Measurements from ENCODE around the gene TMEM63C.

The TMEM63C gene

DNA sequence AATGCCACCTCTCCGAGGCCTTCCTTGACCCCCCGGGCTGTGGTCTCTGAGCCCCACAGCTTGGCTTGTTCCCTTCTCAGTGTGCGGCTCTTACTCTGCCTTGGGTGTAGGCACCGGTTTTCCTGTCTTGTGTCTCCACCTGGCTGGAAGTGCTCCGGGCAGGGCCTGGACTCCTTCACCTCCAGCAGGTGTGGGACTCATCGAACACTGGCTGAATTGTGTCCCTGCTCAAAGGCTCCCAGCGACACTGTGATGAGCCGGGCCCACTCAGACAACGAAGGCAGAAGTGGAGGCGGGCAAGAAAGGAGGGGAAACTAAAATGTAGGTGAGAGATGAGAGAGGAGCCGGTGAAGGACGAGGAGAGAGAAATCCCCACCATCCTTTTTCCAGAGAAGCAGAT lies 18.0 kb downstream of the TMEM63C start:
- no peak for DNase-seq (ENCODE audit: low read depth)

GRCh38 chr14:77200406-77200985 lies 18.9 kb downstream of the TMEM63C start:
- DNase-seq (ENCODE audit: low read depth), result no peak

DNA sequence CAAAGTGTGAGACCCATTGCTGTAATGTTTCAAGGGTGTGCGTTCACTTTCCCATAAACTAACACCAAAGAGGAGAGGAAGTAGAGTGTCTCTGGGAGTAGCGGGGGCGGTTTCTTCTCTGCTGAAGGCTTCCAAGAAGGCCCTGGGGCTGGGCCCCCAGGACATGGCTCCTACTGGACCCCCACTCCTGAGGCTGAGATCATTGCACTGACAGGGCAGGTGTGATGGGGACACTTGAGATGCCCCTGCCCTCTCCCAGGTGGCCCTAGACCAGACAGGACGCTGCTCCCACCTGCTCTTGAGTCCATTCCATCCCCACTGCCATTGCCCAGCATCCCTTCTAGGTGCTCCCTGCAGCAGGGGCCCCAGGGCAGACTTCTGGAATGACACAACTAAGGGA lies 20.1 kb downstream of the TMEM63C start:
- DNase-seq (ENCODE audit: low read depth), result no peak

DNA sequence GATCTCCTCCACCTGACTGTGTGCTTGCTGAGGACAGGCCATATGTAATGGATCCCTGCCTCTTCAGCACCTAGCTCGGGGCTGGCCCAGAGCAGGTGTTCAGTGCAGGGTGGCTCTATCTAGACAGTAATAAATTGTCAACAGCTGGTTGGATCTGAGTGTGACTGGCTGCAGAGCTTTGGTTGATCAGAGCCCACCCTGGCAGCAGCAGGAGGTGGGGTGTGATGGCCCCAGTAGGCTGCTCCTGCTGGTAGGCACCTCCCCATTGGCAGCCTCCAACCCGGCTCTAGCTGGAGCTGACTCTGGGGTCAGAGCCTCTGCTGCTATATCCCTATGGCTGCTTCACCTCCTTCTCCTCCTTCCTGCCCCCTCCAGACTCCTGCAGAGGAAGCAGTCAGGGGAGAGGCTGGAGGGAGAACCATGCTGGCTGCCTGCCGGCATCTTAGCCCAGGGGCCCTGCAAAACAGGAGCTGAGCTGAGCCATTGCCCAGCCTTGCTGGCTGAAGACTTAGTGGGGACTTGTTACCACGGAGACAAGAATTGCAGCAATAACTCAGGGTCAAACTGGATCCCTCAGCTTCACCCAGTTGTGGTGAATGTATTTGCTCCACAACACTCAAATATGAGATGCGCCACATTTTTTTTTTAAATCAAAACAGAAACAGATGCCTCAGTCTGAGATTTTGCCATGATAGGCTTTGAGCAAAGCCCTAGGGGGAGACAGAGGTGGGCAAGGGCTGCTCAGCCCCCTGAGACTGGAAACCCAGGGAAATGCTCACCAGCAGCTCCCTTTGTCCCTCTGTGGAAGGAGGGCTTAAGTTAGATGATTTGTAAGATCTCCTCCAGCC lies 22.2 kb downstream of the TMEM63C start:
- no peak for DNase-seq (ENCODE audit: low read depth)

DNA sequence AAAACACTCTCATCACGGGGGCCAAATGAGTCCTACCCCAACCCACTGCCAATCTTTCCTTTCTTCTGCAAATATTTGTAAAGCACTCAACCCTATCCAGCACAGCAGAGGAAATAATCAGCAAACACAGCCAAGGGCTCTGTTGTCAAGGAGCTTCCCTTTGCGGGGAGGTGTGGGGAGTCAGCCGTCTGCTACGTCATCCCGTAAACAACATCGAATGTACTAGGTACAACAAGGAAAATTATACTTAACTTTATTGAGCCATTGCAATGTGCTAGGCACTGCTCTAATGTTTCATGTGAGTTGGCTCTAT lies 22.8 kb downstream of the TMEM63C start:
- DNase-seq (ENCODE audit: low read depth), result no peak

GRCh38 chr14:77204907-77205306 lies 23.3 kb downstream of the TMEM63C start:
- no peak for DNase-seq (ENCODE audit: low read depth)

GRCh38 chr14:77205566-77205965 lies 24.0 kb downstream of the TMEM63C start:
- no peak for DNase-seq (ENCODE audit: low read depth)

DNA sequence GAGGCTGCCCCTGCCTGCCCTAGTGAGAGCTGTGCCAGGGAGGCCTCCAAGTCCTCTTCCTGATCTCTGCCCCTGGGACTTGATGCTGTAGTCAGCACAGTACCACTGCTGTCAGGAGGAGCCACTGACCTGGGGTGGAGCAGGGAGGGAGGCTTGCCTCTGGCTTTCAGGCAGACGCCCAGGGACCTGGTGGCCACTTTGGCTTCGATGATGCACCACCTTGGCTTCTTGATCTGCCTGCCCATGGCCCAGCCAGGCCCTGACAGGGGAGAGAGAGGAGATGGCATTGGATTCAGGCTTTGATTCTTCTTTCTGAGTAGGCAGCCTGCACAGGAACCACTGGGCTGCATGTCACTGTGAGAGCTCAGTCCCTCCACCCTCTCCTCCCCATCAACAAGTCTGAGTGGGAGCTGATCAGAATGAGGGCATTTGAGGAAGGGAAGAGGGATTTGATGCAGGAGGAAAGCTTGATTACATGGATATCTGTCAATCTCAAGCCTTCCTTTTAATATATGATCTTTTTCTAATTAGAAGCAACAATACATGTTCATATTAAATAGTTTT lies 24.7 kb downstream of the TMEM63C start:
- DNase-seq (ENCODE audit: low read depth), result no peak

DNA sequence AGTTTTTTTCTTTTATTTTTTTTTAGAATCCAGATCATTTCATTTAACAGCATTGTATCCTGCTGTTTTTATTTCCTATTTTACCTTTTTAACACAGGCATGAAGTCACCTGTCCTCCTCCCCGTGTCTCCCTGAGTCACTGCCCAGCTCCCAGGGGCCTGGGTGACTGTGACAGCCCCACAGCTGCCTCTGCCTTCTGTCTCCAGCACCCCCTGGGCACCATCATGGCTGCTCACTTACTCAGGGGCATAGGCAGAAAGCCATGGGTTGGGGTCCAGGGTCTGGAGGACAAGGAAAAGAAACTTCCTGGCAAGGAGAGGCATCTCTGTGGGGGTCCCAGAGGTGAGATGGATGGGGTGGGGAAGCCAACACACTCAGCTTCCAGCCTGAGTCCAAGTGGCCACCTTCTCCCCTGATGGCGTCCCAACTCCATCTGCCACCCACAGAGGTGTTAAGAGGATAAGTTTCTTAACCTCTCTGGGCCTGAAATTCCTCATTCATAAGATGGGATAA lies 25.3 kb downstream of the TMEM63C start:
- no peak for DNase-seq (ENCODE audit: low read depth)

DNA sequence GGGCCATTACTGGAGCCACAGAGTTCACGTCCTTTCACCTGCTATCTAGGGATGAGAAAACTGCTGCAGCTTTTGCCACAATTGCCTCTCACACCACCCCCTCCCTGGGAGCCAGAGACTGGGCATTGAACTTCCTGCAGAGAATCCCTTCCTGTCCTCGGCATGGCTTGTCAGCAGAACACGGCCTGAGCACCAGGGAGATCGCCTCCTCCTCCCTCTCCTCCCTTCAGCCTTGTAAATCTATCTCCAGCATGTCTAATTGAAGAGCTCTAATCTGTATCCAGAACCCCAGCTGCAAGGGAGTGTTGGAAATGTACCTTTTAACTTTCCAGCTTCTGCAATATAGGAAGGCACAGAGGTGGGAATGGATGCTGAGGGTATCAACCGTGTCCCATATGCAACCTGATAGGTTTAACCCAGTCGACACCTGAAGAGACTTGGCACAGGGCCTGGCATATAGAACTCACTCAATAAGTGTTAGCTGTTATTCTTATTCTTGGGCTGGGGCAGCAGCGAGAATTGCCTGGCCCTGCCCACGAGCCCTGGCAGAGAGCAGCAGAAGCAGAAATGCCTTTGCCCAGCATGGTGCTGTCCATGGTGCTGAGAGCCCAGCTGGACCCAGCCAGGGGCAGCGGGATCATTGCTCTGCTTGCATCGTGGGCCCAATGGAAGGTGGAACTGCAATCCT lies 26.8 kb downstream of the TMEM63C start:
- peak; percentile 33 for DNase-seq (ENCODE audit: low read depth)

GRCh38 chr14:77208979-77209318 lies 27.4 kb downstream of the TMEM63C start:
- no peak for DNase-seq (ENCODE audit: low read depth)

DNA sequence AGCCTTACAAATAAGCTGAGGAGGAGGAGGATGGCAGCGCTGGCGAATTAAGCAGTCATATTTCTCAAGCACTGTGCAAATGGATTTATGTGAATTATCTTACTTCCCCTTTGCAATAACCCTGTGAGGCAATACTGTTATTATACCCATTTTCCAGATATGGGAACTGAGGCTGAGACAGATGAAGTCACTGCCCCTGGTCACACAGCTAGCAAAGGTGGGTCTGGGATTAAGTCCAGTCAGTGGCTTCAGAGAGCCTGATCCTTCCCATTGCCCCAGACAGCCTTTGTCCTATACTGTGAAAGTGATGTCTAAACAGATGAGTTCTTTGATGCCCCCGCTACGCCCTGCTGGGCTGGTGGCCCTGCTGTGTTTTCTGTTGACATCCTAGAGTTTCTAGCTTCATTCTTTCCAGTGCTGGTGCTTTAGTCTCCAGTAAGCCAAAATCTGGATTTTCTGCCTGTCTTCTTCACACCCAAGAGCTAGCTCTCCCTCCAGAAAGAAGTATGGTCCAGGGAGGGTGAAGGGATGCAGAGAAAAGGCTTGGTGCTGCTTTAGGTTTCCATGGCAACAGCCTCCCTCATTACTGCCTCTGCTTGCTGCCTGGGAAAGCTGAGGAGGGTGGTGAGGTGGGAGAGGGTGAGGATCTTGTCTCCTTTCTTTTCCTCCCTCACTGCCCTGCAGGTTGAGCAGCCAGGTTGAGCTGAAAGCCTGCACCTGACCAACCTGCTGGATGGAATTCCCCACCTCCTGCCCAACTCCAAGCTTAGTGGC lies 30.7 kb downstream of the TMEM63C start:
- no peak for DNase-seq (ENCODE audit: low read depth)

DNA sequence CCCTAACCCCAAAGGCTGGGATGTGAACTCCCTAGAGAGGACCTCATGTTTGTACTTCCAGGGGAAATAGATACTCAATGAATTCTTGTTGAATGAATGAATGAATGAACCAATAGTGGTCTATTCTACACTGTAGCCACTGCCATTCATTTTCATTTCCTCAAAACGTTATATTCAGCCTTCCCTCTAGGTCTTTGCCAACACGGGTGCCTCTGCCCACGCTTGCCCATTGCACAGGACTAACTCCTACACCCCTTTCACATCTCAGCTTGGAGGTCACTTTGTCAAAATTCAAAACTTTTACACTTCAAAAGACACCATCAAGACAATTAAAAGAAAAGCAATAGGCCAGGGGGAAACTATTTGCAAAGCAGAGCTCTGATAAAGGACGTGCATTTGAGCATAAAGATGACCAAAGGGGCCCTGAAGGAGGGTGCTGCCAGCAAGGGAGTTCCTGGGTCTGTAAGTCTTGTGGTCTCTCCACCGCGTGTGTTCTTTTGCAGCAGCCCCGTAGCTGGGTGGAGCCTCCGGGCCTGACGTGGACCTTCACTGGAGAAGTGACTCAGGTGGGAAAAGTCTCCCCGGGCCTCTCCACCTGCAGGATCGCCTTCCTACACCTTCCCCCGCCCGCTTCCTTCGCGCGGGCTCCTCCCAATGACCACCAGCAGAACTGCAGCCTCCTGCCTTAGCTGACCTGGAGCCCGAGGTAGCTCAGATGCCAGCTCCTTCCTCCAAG lies 31.5 kb downstream of the TMEM63C start:
- no peak for DNase-seq (ENCODE audit: low read depth)

- DNase-seq (ENCODE audit: low read depth), result no peak
Observed at GRCh38 chr14:77213679-77214016, 32.0 kb downstream of the TMEM63C start.

DNA sequence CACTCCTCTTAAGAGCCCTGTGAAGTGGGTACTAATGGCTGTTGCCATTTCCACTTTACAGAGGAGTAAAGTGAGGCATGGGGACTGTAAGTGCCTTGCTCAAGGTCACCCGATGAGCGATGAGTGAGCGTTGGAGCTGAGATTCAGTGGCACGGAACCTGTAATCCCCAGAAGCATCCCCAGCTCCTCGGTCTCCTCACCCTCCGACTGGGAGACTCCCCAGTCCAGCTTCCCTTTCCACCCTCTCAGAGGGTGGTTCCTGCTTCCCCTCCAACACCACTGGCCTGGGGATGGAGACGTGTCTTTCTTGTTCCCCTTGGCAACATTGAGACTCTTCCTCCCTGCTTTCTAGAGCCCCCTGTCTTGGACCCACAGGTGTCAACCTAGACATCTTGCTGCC lies 32.6 kb downstream of the TMEM63C start:
- no peak for DNase-seq (ENCODE audit: low read depth)

DNA sequence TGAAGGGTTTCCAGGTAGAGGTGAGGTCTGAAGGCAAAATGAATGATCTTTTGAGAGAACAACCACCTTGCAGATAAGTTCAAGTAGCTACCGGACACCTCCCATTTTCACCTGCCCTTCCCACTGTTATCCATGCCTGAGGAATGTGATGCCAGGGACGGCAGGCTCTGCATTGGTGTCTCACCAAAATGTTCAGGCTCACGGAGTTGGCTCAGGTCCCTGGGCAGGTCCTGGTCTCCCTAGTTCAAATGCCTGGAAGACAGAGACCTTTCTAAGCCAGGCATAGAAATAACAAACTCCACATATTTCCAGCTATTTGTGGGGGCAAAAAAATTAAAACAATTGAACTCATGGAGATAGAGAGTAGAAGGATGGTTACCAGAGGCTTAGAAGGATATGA lies 36.0 kb downstream of the TMEM63C start:
- DNase-seq (ENCODE audit: low read depth), result no peak

DNA sequence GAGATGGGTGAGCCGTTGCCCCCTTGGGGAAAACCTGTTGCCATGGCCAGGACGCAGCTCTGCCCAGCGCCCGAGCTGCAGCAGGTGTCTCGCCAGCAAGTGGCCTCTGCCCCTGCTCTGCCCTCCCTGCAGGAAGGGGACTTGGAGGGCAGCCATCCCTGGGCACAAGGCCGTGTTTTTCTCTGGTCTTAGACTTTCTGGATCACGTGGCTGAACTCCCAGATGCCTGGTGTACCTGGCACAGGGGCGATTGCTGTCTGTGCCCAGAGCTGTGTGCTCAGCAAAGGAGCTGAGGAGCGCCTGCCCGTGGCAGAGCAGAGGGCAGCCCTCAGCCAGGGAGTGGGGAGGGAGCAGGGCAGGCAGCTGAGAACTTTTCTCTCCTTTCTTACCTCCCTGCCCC lies 38.0 kb downstream of the TMEM63C start:
- no peak for DNase-seq (ENCODE audit: low read depth)

- DNase-seq (ENCODE audit: low read depth), result no peak
Observed at GRCh38 chr14:77220246-77221017, 38.8 kb downstream of the TMEM63C start.

GRCh38 chr14:77221241-77221871 lies 39.8 kb downstream of the TMEM63C start:
- no peak for DNase-seq (ENCODE audit: low read depth)

DNA sequence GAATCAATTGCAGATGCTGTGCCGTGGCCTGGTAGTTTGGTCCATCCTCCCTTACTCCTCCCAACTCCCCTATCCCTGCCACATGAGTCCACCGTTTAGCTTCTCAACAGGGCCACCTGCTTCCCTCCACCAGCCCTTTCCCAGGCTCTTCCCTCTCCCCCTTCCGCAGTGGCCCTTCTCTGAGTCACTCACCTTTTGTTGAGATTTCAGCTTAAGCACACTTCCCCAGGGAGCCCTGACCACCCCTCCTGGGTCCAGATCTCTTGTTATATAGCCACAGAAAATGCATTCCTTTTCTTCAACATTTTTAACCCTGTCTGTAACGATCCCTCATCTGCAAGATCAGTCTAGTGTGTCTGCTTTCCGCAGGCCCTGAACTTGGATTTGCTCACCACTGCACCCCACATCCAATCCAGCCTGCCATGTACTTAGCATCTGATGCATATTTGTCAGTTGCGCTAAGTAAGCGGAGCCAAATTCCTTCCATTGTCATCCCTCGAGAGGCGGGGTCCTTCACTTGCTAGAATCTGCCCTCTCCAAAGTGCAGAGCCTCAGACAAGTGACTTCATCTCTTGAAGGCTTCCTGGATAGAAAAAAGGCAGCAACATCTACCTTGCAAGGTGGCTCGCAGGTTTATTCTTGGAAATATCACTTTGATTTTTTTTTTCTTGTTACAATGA lies 41.1 kb downstream of the TMEM63C start:
- no peak for DNase-seq (ENCODE audit: low read depth)
